ENCODE measurements around the gene TGFBR3L. TPM values are rescaled to one million over a fixed set of nuclear protein-coding genes. Genes with fewer than 3 reads are reported as not detected.

TGFBR3L gene
- total RNA-seq, 1 experiment from 2014 or later = 9.8 TPM

DNA sequence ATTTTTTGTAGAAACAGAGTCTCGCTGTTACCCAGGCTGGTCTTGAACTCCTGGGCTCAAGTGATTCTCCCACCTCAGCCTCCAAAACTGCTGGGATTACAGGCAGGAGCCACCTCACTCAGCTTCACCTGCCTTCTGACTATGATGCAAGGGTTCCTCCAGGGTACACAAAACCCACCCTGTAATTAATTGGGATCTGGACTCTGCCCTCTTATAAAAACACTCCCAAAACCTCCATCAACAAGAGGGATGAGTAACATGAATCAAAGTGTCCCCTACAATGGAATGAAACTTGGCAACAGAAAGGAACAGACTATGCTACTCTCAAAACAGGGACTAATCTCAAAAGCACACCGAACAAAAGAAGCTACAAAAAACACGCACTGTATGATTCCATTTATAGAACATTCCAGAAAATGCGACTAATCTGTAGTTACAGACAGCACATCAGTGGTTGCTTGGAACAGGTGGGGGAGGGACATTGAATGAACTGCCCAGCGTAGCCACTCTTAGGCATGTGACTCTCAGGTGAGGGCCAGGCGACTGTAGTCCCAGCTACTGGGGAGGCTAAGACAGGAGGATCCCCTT is 37.3 kb upstream of the TGFBR3L start:
- Mint-ChIP-seq H3K4me1 (ENCODE audit: low read depth, unreplicated experiment) (no peaks in the 10 kb centered on the region), H3K27me3 (ENCODE audit: insufficient read depth, unreplicated experiment) (no peaks in the 10 kb centered on the region), H3K36me3 (ENCODE audit: insufficient read depth, unreplicated experiment) (peaks cover under 1% of the 10 kb centered on the region), H3K4me3 (ENCODE audit: unreplicated experiment) (no peak overlapping the region), H3K9me3 (ENCODE audit: unreplicated experiment) (no peaks in the 10 kb centered on the region), H3K27ac (ENCODE audit: unreplicated experiment) (no peak overlapping the region)
- Histone ChIP-seq H3K4me3 (ENCODE audit: low read depth, low read length) (no peak overlapping the region), H3K4me1 (peaks cover 4% of the 10 kb centered on the region; the same call in 1 of the 2 replicates), H3K36me3 (ENCODE audit: control insufficient read depth, insufficient read depth, low read length) (no peaks in the 10 kb centered on the region), H3K9me3 (no peaks in the 10 kb centered on the region), H3K27me3 (replicated peaks; ENCODE audit: control insufficient read depth, insufficient read depth, low read length) (no peaks in the 10 kb centered on the region)
- TF ChIP-seq, protein P1, sequence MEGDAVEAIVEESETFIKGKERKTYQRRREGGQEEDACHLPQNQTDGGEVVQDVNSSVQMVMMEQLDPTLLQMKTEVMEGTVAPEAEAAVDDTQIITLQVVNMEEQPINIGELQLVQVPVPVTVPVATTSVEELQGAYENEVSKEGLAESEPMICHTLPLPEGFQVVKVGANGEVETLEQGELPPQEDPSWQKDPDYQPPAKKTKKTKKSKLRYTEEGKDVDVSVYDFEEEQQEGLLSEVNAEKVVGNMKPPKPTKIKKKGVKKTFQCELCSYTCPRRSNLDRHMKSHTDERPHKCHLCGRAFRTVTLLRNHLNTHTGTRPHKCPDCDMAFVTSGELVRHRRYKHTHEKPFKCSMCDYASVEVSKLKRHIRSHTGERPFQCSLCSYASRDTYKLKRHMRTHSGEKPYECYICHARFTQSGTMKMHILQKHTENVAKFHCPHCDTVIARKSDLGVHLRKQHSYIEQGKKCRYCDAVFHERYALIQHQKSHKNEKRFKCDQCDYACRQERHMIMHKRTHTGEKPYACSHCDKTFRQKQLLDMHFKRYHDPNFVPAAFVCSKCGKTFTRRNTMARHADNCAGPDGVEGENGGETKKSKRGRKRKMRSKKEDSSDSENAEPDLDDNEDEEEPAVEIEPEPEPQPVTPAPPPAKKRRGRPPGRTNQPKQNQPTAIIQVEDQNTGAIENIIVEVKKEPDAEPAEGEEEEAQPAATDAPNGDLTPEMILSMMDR (IDR thresholded peaks at IDR 0.05; ENCODE audit: insufficient read depth in 1 of 2, low read depth in 1 of 2, low read length in 1 of 2, severe bottlenecking in 1 of 2, unreplicated experiment in 1 of 2) = no peak
- ChIA-PET POLR2A (no interaction called here), CTCF (no interaction called here)
- intact Hi-C loops (cut with micrococcal nuclease; ENCODE audit: unreplicated experiment) = no loop called here
- DNase-seq = no peak
- no TSS peak for BruUV-seq (replicated peaks)

GRCh38 chr19:7879111-7879807 is 35.4 kb upstream of the TGFBR3L start:
- H3K4me1 ChIP-seq = peaks cover 4% of the 10 kb centered on the region; the same call in 1 of the 2 replicates
- TF ChIP-seq, protein P1 (IDR thresholded peaks at IDR 0.05; ENCODE audit: insufficient read depth in 1 of 2, low read depth in 1 of 2, low read length in 1 of 2, severe bottlenecking in 1 of 2, unreplicated experiment in 1 of 2) = no peak
- intact Hi-C loops (cut with micrococcal nuclease; ENCODE audit: unreplicated experiment) = no loop called here
- no peaks in the 10 kb centered on the region for H3K36me3 ChIP-seq (ENCODE audit: control insufficient read depth, insufficient read depth, low read length)
- no peaks in the 10 kb centered on the region for H3K27me3 ChIP-seq (replicated peaks; ENCODE audit: control insufficient read depth, insufficient read depth, low read length)
- Mint-ChIP-seq H3K4me1 (ENCODE audit: low read depth, unreplicated experiment) (no peaks in the 10 kb centered on the region), H3K27ac (ENCODE audit: unreplicated experiment) (peak overlapping the region; percentile 64), H3K36me3 (ENCODE audit: insufficient read depth, unreplicated experiment) (no peaks in the 10 kb centered on the region), H3K4me3 (ENCODE audit: unreplicated experiment) (no peak overlapping the region), H3K9me3 (ENCODE audit: unreplicated experiment) (no peaks in the 10 kb centered on the region), H3K27me3 (ENCODE audit: insufficient read depth, unreplicated experiment) (no peaks in the 10 kb centered on the region)
- BruUV-seq (replicated peaks) = no TSS peak
- POLR2A ChIA-PET = interaction anchor here (0.5 kb wide), 1 partner anchor 183 kb away, joined by 3 read pairs; no protein-coding TSS in a partner anchor
- CTCF ChIA-PET = interaction anchor here (1.2 kb wide), 1 partner anchor 10 kb away, joined by 5 read pairs; no protein-coding TSS in a partner anchor
- no peak overlapping the region for H3K4me3 ChIP-seq (ENCODE audit: low read depth, low read length)
- no peak for DNase-seq
- no peaks in the 10 kb centered on the region for H3K9me3 ChIP-seq

DNA sequence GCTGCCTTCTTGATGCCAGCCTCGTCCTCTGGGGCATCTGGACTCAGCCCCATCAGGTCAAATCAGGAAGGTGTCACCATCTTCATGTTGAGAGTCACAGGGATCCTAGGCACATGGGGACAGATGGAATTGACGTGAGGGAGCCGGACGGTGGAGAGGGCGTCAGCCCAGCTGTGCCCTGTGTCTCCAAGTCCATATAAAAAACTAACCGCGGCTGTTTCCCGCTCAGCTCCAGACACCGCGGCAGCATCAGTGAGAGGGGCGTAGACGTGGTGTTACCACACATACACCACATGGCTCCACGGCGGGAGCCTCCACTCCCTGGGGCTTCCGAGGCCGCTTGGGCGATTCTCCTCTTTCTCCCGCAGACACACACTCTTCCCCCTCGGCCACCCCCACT is 34.8 kb upstream of the TGFBR3L start:
- POLR2A ChIA-PET = interaction anchor here (0.5 kb wide), 1 partner anchor 182 kb away, joined by 3 read pairs; no protein-coding TSS in a partner anchor
- no peak overlapping the region for H3K27ac Mint-ChIP-seq (ENCODE audit: unreplicated experiment)
- H3K4me3 Mint-ChIP-seq (ENCODE audit: unreplicated experiment) = no peak overlapping the region
- H3K4me1 Mint-ChIP-seq (ENCODE audit: low read depth, unreplicated experiment) = no peaks in the 10 kb centered on the region
- H3K4me3 ChIP-seq (ENCODE audit: low read depth, low read length) = no peak overlapping the region
- H3K36me3 ChIP-seq (ENCODE audit: control insufficient read depth, insufficient read depth, low read length) = no peaks in the 10 kb centered on the region
- intact Hi-C loops (cut with micrococcal nuclease; ENCODE audit: unreplicated experiment) = no loop called here
- H3K36me3 Mint-ChIP-seq (ENCODE audit: insufficient read depth, unreplicated experiment) = no peaks in the 10 kb centered on the region
- H3K9me3 Mint-ChIP-seq (ENCODE audit: unreplicated experiment) = no peaks in the 10 kb centered on the region
- H3K9me3 ChIP-seq = no peaks in the 10 kb centered on the region
- BruUV-seq (replicated peaks) = no TSS peak
- TF ChIP-seq, protein P1 (IDR thresholded peaks at IDR 0.05; ENCODE audit: insufficient read depth in 1 of 2, low read depth in 1 of 2, low read length in 1 of 2, severe bottlenecking in 1 of 2, unreplicated experiment in 1 of 2) = no peak
- no peaks in the 10 kb centered on the region for H3K27me3 ChIP-seq (replicated peaks; ENCODE audit: control insufficient read depth, insufficient read depth, low read length)
- peaks cover under 1% of the 10 kb centered on the region; the same call in 1 of the 2 replicates for H3K4me1 ChIP-seq
- CTCF ChIA-PET = interaction anchor here (1.2 kb wide), 1 partner anchor 10 kb away, joined by 5 read pairs; no protein-coding TSS in a partner anchor
- no peaks in the 10 kb centered on the region for H3K27me3 Mint-ChIP-seq (ENCODE audit: insufficient read depth, unreplicated experiment)
- DNase-seq = no peak
